Rectal smooth muscle tissue (tissue), 1 donor: ENCODE results near the gene UBE2O.
"Not testable (repeated sequence)": the region's sequence is repeated elsewhere in the genome, so short reads cannot be mapped to it uniquely, and the experiment has no call there.

ENCODE experiments used
- H3K27ac ChIP-seq: one replicate; pipeline ENCODE4 v1.7.0; 2013; ENCODE audit warnings: low read depth, low read length, inconsistent platforms
- H3K27me3 ChIP-seq: one replicate; pipeline ENCODE4 v1.7.0; 2013; ENCODE audit warnings: low read length; ENCODE audit not compliant: control insufficient read depth, insufficient read depth
- H3K36me3 ChIP-seq: one replicate; pipeline ENCODE4 v1.7.0; 2013; ENCODE audit warnings: low read length; ENCODE audit not compliant: control insufficient read depth, insufficient read depth
- H3K4me1 ChIP-seq: one replicate; pipeline ENCODE4 v1.7.0; 2013; ENCODE audit warnings: low read length; ENCODE audit not compliant: control insufficient read depth, insufficient read depth
- H3K4me3 ChIP-seq: one replicate; pipeline ENCODE4 v1.7.0; 2013; ENCODE audit warnings: low read length
- H3K9ac ChIP-seq: one replicate; pipeline ENCODE4 v1.7.0; 2013; ENCODE audit warnings: low read length

Gene UBE2O

GRCh38 chr17:76354317-76354729, 98.6 kb downstream of the UBE2O start:
- no peak overlapping the region for H3K27ac ChIP-seq
- no peaks in the 10 kb centered on the region for H3K4me1 ChIP-seq
- no peaks in the 10 kb centered on the region for H3K27me3 ChIP-seq
- H3K36me3 ChIP-seq: no peaks in the 10 kb centered on the region
- H3K4me3 ChIP-seq: peak overlapping the region; percentile 95
- peak overlapping the region; percentile 51 for H3K9ac ChIP-seq

DNA sequence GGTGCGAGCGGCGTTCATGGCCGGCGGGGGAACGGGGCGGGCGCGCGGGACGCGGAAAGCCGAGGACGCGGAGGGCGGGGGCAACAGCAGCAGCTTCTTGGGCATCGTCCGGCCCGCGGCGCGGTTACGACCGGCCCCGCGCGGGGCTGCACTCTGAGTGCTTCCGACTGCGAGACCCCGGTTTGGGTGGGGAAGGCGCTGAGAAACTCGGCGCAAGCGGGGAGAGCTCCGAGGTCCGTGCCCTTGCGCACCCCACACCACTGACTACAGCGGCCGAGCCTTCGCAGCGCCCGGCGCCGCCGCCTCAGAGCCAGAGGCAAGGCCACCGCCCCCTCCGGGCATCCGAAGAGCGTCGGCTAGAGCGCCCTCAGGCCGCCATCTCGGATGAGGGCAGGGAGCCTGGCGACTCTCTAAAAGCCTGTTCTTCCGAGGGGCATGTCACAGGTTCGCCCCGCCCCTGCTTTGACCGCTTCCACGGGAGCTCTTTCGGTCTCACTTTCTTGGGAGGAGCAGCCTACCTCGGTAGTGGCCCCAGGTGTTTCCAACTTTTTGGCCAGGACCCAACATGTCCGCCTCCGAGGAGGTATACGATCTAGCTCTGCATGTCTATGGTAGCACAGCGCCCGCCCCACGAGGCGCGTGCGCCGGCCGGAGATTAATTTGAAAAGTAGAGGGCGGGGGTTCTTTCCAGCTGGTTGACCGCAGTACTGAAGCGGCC, 99.2 kb downstream of the UBE2O start, which contains the start of gene PRPSAP1:
Gene PRPSAP1, minus strand, starts transcription at position 318 of the 718 bp plus-strand sequence. Its CDS starts 213 bp downstream, at position 105.
- peak within 1 kb of the TSS; percentile 80 for H3K9ac ChIP-seq
- H3K4me3 ChIP-seq: peak within 1 kb of the TSS; percentile 95
- H3K36me3 ChIP-seq: no peaks in the 10 kb centered on the region
- no peaks in the 10 kb centered on the region for H3K27me3 ChIP-seq
- H3K27ac ChIP-seq: peak within 1 kb of the TSS; percentile 92
- H3K4me1 ChIP-seq: no peaks in the 10 kb centered on the region

DNA sequence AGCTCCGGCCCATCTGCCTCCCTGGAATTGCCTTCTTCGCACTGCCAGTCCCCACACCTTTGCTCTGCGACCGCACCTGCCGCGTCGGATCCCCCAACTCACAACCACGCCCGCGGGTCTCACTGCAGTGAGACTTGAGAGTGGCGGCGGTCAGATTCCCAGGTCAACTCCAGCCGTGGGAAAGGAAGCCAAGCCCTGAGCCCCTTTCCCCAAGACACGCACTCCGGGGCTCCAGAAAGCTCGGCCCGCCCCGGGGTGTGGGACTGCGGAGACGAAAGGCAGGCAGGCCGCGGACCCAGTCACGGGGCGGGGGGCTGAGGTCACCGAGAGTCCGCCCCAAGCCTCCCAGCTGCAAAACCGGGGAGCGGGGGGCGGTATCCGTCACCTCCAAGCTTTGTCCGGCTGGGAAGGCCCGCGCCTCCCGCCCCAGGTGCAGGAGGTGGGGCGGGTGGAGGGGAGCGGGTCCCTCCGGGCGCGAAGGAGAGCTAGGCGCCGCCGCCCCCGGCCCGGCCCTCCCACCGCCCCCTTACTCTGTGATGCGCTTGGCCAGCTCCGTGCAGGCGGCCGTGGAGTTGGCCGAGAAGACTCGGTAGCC, 99.9 kb downstream of the UBE2O start:
- no peak overlapping the region for H3K9ac ChIP-seq
- H3K27ac ChIP-seq: peak overlapping the region; percentile 92
- no peaks in the 10 kb centered on the region for H3K4me1 ChIP-seq
- no peaks in the 10 kb centered on the region for H3K27me3 ChIP-seq
- H3K4me3 ChIP-seq: peak overlapping the region; percentile 95
- H3K36me3 ChIP-seq: no peaks in the 10 kb centered on the region

- Histone ChIP-seq H3K4me3 (no peak overlapping the region), H3K27ac (no peak overlapping the region), H3K9ac (no peak overlapping the region), H3K27me3 (no peaks in the 10 kb centered on the region), H3K36me3 (peaks cover 4% of the 10 kb centered on the region), H3K4me1 (no peaks in the 10 kb centered on the region)
These were observed 101.4 kb downstream of the UBE2O start for GRCh38 chr17:76351526-76352071.

DNA sequence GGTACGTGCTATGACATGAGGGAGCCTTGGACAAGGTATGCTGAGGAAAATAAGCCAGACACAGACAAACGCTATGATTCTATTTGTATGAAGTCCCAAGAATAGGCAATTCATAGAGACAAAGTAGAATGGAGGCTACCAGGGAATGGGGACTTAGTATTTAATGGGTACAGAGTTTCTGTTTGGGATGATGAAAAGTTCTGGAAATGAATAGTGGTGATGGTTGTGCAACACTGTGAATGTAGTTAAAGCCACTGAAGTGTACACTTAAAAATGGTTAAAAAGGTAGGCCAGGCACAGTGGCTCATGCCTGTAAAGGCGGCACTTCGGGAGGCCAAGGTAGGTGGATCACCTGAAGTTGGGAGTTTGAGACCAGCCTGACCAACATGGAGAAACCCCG, 102.5 kb downstream of the UBE2O start:
- no peaks in the 10 kb centered on the region for H3K27me3 ChIP-seq
- peaks cover 9% of the 10 kb centered on the region for H3K36me3 ChIP-seq
- no peak overlapping the region for H3K27ac ChIP-seq
- no peaks in the 10 kb centered on the region for H3K4me1 ChIP-seq
- no peak overlapping the region for H3K9ac ChIP-seq
- no peak overlapping the region for H3K4me3 ChIP-seq

DNA sequence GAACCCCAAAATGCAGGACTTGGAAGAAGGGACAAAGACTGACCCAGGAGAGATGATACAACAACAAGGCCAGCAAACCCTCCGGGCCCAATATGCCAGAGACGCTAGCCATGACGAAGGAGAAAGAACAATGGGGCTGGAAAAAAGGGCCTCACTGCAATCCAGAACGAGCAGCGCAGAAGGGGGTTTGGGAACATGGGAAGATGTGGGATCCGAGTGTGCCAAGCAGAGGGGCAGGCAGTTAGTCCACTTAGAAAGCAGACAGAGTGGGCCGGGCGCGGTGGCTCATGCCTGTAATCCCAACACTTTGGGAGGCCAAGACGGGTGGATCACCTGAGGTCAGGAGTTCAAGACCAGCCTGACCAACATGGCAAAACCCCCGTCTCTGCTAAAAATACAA, 106.0 kb downstream of the UBE2O start:
- H3K9ac ChIP-seq, H3K27me3 ChIP-seq, H3K27ac ChIP-seq, H3K4me1 ChIP-seq, H3K4me3 ChIP-seq: not testable (repeated sequence)
- H3K36me3 ChIP-seq: peaks cover 14% of the 10 kb centered on the region

DNA sequence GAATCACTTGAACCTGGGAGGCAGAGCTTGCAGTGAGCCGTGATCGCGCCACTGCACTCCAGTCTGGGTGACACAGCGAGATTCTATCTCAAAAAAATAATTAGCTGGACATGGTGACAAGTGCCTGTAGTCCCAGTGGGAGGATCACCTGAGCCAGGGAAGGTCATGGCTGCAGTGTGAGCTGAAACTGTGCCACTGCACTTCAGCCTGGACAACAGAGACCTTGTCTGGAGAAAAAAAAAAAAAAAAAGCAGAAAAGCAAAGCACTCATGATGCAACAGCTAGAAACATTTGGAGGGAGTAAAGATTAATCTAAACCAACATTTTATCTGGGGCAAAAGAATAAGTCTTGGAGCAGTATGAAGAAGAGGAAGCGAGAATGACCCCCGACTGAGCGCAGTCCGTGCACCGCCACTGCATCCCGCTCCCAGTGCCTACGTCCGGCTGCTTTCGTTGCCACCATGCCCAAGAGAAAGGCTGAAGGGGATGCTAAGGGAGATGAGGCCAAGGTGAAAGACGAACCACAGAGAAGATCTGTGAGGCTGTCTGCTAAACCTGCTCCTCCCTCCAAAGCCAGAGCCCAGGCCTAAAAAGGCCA, 107.5 kb downstream of the UBE2O start:
- H3K36me3 ChIP-seq: peaks cover 14% of the 10 kb centered on the region
- no peaks in the 10 kb centered on the region for H3K4me1 ChIP-seq
- H3K27ac ChIP-seq: no peak overlapping the region
- no peak overlapping the region for H3K9ac ChIP-seq
- no peaks in the 10 kb centered on the region for H3K27me3 ChIP-seq
- H3K4me3 ChIP-seq: no peak overlapping the region

- Histone ChIP-seq H3K27ac (no peak overlapping the region), H3K4me1 (no peaks in the 10 kb centered on the region), H3K4me3 (no peak overlapping the region), H3K9ac (no peak overlapping the region), H3K36me3 (peaks cover 14% of the 10 kb centered on the region), H3K27me3 (no peaks in the 10 kb centered on the region)
These were observed 109.8 kb downstream of the UBE2O start for GRCh38 chr17:76343106-76343505.

DNA sequence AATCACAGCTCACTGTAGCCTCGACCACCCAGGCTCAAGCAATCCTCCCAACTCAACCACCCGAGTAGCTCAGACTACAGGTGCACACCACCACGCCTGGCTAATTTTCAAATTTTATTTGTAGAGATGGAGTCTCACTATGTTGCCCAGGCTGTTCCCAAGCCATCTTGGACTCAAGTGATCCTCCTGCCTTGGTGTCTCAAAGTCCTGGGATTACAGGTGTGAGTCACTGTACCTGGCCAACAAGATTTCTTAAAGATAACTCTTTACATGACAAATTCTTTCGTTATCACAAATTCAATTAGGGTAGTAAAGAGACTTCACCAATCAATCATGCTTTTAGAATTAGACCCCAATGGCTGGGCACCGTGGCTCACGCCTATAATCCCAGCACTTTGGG, 111.7 kb downstream of the UBE2O start:
- Histone ChIP-seq H3K27ac (no peak overlapping the region), H3K36me3 (peaks cover 7% of the 10 kb centered on the region), H3K27me3 (no peaks in the 10 kb centered on the region), H3K4me3 (no peak overlapping the region), H3K9ac (no peak overlapping the region), H3K4me1 (no peaks in the 10 kb centered on the region)
